Fibroblast of lung (primary cell): ENCODE results near the gene GLIS1.

ENCODE experiments used
- CTCF ChIP-seq, 2 donors: IDR thresholded peaks in 1 of 2; conservative IDR thresholded peaks in 1 of 2; 1 replicate in 1 of 2; 2 replicates in 1 of 2; pipeline ENCODE4 v1.5.1; 2011 to 2012; ENCODE audit warnings: low read length in 2 of 2, control low read depth in 1 of 2, inconsistent platforms in 1 of 2, low read depth in 1 of 2, mild to moderate bottlenecking in 1 of 2
- EZH2 ChIP-seq: IDR thresholded peaks from 2 replicates; pipeline ENCODE4 v1.5.1; 2012; ENCODE audit warnings: low read length, control low read depth, mild to moderate bottlenecking; ENCODE audit errors: missing control alignments

- TF ChIP-seq CTCF (conservative IDR thresholded peaks at IDR 0.05 in 1 of 2, IDR thresholded peaks at IDR 0.05 in 1 of 2; ENCODE audit: low read depth in 1 of 2, low read length in 2 of 2) (no peak), EZH2 (no peak)
Measured at GRCh38 chr1:53657891-53658396, 81.0 kb downstream of the GLIS1 start.
